Immature natural killer cell (primary cell): ENCODE data around the gene CACNA1A. TPM values are rescaled to one million over a fixed set of nuclear protein-coding genes. Genes with fewer than 3 reads are reported as not detected.

Experiments used
- DNase-seq, 3 donors: peaks; one replicate each; pipeline ENCODE4 v3.0.0; 2022; ENCODE audit warnings: mixed read lengths in 1 of 3
- H3K27ac Mint-ChIP-seq, 6 donors: one replicate each; pipeline ENCODE4 v1.8.0; 2020; ENCODE audit warnings: mixed read lengths in 6 of 6, mild to moderate bottlenecking in 5 of 6, inconsistent platforms in 4 of 6, moderate library complexity in 3 of 6
- H3K27me3 Mint-ChIP-seq, 3 donors: one replicate each; pipeline ENCODE4 v1.8.0; 2020 to 2021; ENCODE audit warnings: low read depth in 3 of 3, mild to moderate bottlenecking in 3 of 3, mixed read lengths in 3 of 3, moderate library complexity in 3 of 3, inconsistent platforms in 1 of 3
- H3K36me3 Mint-ChIP-seq, 3 donors: one replicate each; pipeline ENCODE4 v1.8.0; 2020; ENCODE audit warnings: mixed read lengths in 3 of 3, inconsistent platforms in 2 of 3, mild to moderate bottlenecking in 2 of 3
- H3K4me1 Mint-ChIP-seq, 2 donors: one replicate each; pipeline ENCODE4 v1.8.0; 2020; ENCODE audit warnings: inconsistent platforms in 2 of 2, mild to moderate bottlenecking in 2 of 2, mixed read lengths in 2 of 2, moderate library complexity in 1 of 2
- H3K4me3 Mint-ChIP-seq, 5 donors: one replicate each; pipeline ENCODE4 v1.8.0; 2020; ENCODE audit warnings: mild to moderate bottlenecking in 5 of 5, mixed read lengths in 5 of 5, inconsistent platforms in 3 of 5, moderate library complexity in 3 of 5
- H3K9me3 Mint-ChIP-seq, 6 donors: one replicate each; pipeline ENCODE4 v1.8.0; 2020; ENCODE audit warnings: mild to moderate bottlenecking in 6 of 6, mixed read lengths in 6 of 6, inconsistent platforms in 4 of 6, moderate library complexity in 3 of 6
- polyA plus RNA-seq, 3 donors: library from polyadenylated mRNA; unstranded; fragments of 300-500 nt; fragmentation: Illumina TruSeq; gene quantifications; one replicate each; pipeline ENCODE4 v1.2.3, GENCODE V29; 2021

Gene CACNA1A
- polyA plus RNA-seq, 3 donors from 2014 or later: 0.12 to 1.4 TPM; not detected in 1

DNA sequence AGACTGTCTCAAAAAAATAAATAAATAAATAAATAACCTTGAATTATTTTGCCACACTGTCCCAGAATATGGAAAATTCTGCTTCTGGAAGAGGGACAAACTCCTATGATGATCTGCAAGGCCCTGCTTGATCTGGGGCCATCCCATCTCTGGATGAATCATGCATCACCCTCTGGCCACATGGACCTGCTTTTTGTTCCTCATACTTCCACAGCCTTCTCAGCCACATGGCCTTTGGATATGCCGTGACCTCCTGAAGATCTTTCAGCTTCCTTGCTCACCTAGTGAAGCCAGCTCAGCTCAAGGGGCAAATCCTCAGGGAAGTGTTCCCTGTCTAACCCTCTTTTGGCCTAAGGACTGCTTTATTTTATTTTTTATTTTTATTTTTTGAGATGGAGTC is 345.7 kb downstream of the CACNA1A start:
- no peak for DNase-seq
- H3K4me1 Mint-ChIP-seq: peaks cover 73 to 77% of the 10 kb centered on the region in 2 donors

DNA sequence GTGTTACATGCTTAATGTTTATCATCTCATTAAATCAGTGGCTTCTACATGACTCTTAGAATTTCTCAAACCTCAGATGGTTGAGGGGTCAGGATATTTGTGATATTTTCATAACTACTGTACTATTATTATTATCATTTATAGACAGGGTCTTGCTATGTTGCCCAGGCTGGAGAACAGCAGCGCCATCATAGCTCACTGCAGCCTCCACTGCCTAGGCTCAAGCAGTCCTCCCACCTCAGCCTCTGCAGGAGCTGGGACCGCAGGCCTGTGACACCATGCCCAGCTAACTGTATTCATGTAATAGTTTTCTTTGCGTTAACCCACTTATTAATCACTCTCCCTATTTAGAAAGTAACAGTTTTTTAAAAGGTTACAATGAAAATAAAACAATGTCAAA is 346.6 kb downstream of the CACNA1A start:
- Mint-ChIP-seq H3K36me3 (peaks cover 0 to 3% (median 2%) of the 10 kb centered on the region in 3 donors), H3K4me1 (peaks cover 69 to 74% of the 10 kb centered on the region in 2 donors), H3K9me3 (no peaks in the 10 kb centered on the region), H3K27me3 (peaks cover 13 to 26% (median 19%) of the 10 kb centered on the region in 3 donors), H3K27ac (peak overlapping the region; percentile 53 to 86 (median 74)), H3K4me3 (peak overlapping the region; percentile 19 to 73 (median 24))
- DNase-seq: no peak

More for the DNA sequence above, 345.7 kb downstream of the CACNA1A start:
- H3K4me3 Mint-ChIP-seq: peak overlapping the region in 4 of 5 donors; percentile 23 to 55 (median 41)
- H3K36me3 Mint-ChIP-seq: no peaks in the 10 kb centered on the region
- peak overlapping the region; percentile 48 to 84 (median 71) for H3K27ac Mint-ChIP-seq
- peaks cover 6 to 19% (median 13%) of the 10 kb centered on the region in 3 donors for H3K27me3 Mint-ChIP-seq
- no peaks in the 10 kb centered on the region for H3K9me3 Mint-ChIP-seq
